H9 (cell line): ENCODE measurements around the gene WSCD2. TPM values are rescaled to one million over a fixed set of nuclear protein-coding genes. Genes with fewer than 3 reads are reported as not detected.

Source experiments
- DNase-seq: peaks from one replicate; pipeline ENCODE4 v3.0.0-alpha.2; 2017
- H2AFZ ChIP-seq: one replicate; pipeline ENCODE4 v1.6.1; 2013; ENCODE audit warnings: mild to moderate bottlenecking, low read length, control low read depth, moderate library complexity
- H2AK5ac ChIP-seq: 2 replicates; pipeline ENCODE4 v1.6.1; 2013; ENCODE audit warnings: low read length, control low read depth, mixed read lengths; ENCODE audit not compliant: insufficient read length
- H2BK120ac ChIP-seq: one replicate; pipeline ENCODE4 v1.6.1; 2013; ENCODE audit warnings: low read depth, mild to moderate bottlenecking, low read length, control low read depth, inconsistent platforms; ENCODE audit not compliant: poor library complexity, severe bottlenecking
- H2BK12ac ChIP-seq: 2 replicates; pipeline ENCODE4 v1.6.1; 2013; ENCODE audit warnings: low read length, control low read depth, mixed read lengths, low read depth; ENCODE audit not compliant: insufficient read length
- H2BK15ac ChIP-seq: 2 replicates; pipeline ENCODE4 v1.6.1; 2013; ENCODE audit warnings: low read depth, low read length, control low read depth
- H2BK20ac ChIP-seq: one replicate; pipeline ENCODE4 v1.6.1; 2013; ENCODE audit warnings: low read depth, mild to moderate bottlenecking, low read length, control low read depth, inconsistent platforms; ENCODE audit not compliant: poor library complexity, severe bottlenecking
- H2BK5ac ChIP-seq: 2 replicates; pipeline ENCODE4 v1.6.1; 2013; ENCODE audit warnings: low read length, control low read depth, mixed read lengths; ENCODE audit not compliant: insufficient read length
- H3K14ac ChIP-seq: 2 replicates; pipeline ENCODE4 v1.6.1; 2013; ENCODE audit warnings: low read length, control low read depth; ENCODE audit not compliant: insufficient read depth
- H3K18ac ChIP-seq: 2 replicates; pipeline ENCODE4 v1.6.1; 2013; ENCODE audit warnings: low read depth, mild to moderate bottlenecking, mixed read lengths, low read length, control low read depth; ENCODE audit not compliant: insufficient read length
- H3K23ac ChIP-seq: 2 replicates; pipeline ENCODE4 v1.6.1; 2013; ENCODE audit warnings: low read length, control low read depth, mixed read lengths, low read depth; ENCODE audit not compliant: insufficient read length
- H3K23me2 ChIP-seq: 2 replicates; pipeline ENCODE4 v1.6.1; 2013; ENCODE audit warnings: low read depth, mild to moderate bottlenecking, mixed read lengths, low read length, control low read depth; ENCODE audit not compliant: insufficient read length, poor library complexity, severe bottlenecking
- H3K27ac ChIP-seq: 2 replicates; pipeline ENCODE4 v1.5.1; 2013; ENCODE audit warnings: low read length, control low read depth, mixed read lengths, low read depth; ENCODE audit not compliant: insufficient read length
- H3K27me3 ChIP-seq: 2 replicates; pipeline ENCODE4 v1.6.1; 2013; ENCODE audit warnings: low read length, control low read depth, inconsistent platforms; ENCODE audit not compliant: insufficient read depth
- H3K4ac ChIP-seq: 2 replicates; pipeline ENCODE4 v1.6.1; 2013; ENCODE audit warnings: low read depth, mild to moderate bottlenecking, control low read depth, inconsistent platforms, low read length, moderate library complexity
- H3K4me1 ChIP-seq: 2 replicates; pipeline ENCODE4 v1.6.1; 2013; ENCODE audit warnings: low read length, control low read depth, inconsistent platforms; ENCODE audit not compliant: insufficient read depth
- H3K4me2 ChIP-seq: 2 replicates; pipeline ENCODE4 v1.6.1; 2013; ENCODE audit warnings: low read length, control low read depth, mixed read lengths; ENCODE audit not compliant: insufficient read length, insufficient read depth
- H3K56ac ChIP-seq: 2 replicates; pipeline ENCODE4 v1.6.1; 2013; ENCODE audit warnings: low read depth, mild to moderate bottlenecking, mixed read lengths, low read length, control low read depth; ENCODE audit not compliant: insufficient read length
- H3K79me1 ChIP-seq: 2 replicates; pipeline ENCODE4 v1.6.1; 2013; ENCODE audit warnings: low read depth, mild to moderate bottlenecking, moderate library complexity, low read length, control low read depth, inconsistent platforms; ENCODE audit not compliant: insufficient read depth, poor library complexity, severe bottlenecking
- H3K79me2 ChIP-seq: 2 replicates; pipeline ENCODE4 v1.6.1; 2013; ENCODE audit warnings: low read length, control low read depth, inconsistent platforms; ENCODE audit not compliant: insufficient read depth
- H3K9ac ChIP-seq: 2 replicates; pipeline ENCODE4 v1.6.1; 2013; ENCODE audit warnings: low read length, control low read depth, mixed read lengths; ENCODE audit not compliant: insufficient read length; ENCODE audit errors: extremely low read depth
- H3K9me3 ChIP-seq: one replicate; pipeline ENCODE4 v1.6.1; 2013; ENCODE audit warnings: low read depth, low read length, inconsistent platforms; ENCODE audit not compliant: control insufficient read depth
- H3T11ph ChIP-seq: one replicate; pipeline ENCODE4 v1.6.1; 2013; ENCODE audit warnings: mild to moderate bottlenecking, low read length, control low read depth, inconsistent platforms
- H4K20me1 ChIP-seq: one replicate; pipeline ENCODE4 v1.6.1; 2013; ENCODE audit not compliant: control insufficient read depth, insufficient read length, insufficient read depth
- H4K5ac ChIP-seq: 2 replicates; pipeline ENCODE4 v1.6.1; 2013; ENCODE audit warnings: low read depth, mild to moderate bottlenecking, mixed read lengths, low read length, control low read depth; ENCODE audit not compliant: insufficient read length
- H4K8ac ChIP-seq: replicated peaks from 2 replicates; pipeline ENCODE4 v1.6.1; 2013; ENCODE audit warnings: low read length, control low read depth, mixed read lengths, low read depth; ENCODE audit not compliant: insufficient read length
- H4K91ac ChIP-seq: 2 replicates; pipeline ENCODE4 v1.6.1; 2013; ENCODE audit warnings: low read depth, mild to moderate bottlenecking, moderate library complexity, mixed read lengths, low read length, control low read depth; ENCODE audit not compliant: insufficient read length
- H3K27ac Mint-ChIP-seq, 3 experiments: 2 replicates in 2 of 3; 3 replicates in 1 of 3; pipeline ENCODE4 v1.8.0; 2020 to 2021; ENCODE audit warnings: mixed read lengths in 3 of 3, mild to moderate bottlenecking in 1 of 3, moderate library complexity in 1 of 3
- H3K27me3 Mint-ChIP-seq: 2 replicates; pipeline ENCODE4 v1.8.0; 2021; ENCODE audit warnings: low read depth, mild to moderate bottlenecking, moderate library complexity, mixed read lengths
- H3K36me3 Mint-ChIP-seq, 3 experiments: 2 replicates in 2 of 3; 3 replicates in 1 of 3; pipeline ENCODE4 v1.8.0; 2020 to 2021; ENCODE audit warnings: low read depth in 3 of 3, mixed read lengths in 3 of 3; ENCODE audit not compliant: insufficient read depth in 1 of 3
- H3K4me1 Mint-ChIP-seq, 2 experiments: 2 replicates each; pipeline ENCODE4 v1.8.0; 2020; ENCODE audit warnings: mixed read lengths in 2 of 2
- H3K4me3 Mint-ChIP-seq, 2 experiments: 2 replicates in 1 of 2; 3 replicates in 1 of 2; pipeline ENCODE4 v1.8.0; 2020 to 2021; ENCODE audit warnings: mild to moderate bottlenecking in 2 of 2, mixed read lengths in 2 of 2, moderate library complexity in 1 of 2
- H3K9me3 Mint-ChIP-seq, 2 experiments: 2 replicates in 1 of 2; 3 replicates in 1 of 2; pipeline ENCODE4 v1.8.0; 2020; ENCODE audit warnings: mild to moderate bottlenecking in 2 of 2, mixed read lengths in 2 of 2, moderate library complexity in 1 of 2
- CTCF ChIP-seq: fragments of 200-600 bp; sonication (generic); conservative IDR thresholded peaks from 3 replicates; pipeline ENCODE4 v1.8.0; 2021; ENCODE audit warnings: antibody characterized with exemption, mild to moderate bottlenecking
- WGBS: extraction: QIAGEN DNeasy Blood & Tissue Kit; methylation state at CpG from one replicate; pipeline ENCODE4 v1.1.7; 2013; ENCODE audit warnings: missing lambda C conversion rate, low lambda C conversion rate, mixed read lengths; ENCODE audit not compliant: insufficient read length; ENCODE audit errors: extremely low coverage; 5-methylcytosine and 5-hydroxymethylcytosine counted together
- total RNA-seq: library from RNA; stranded (reverse); gene quantifications from 2 replicates; pipeline ENCODE4 v1.2.1, GENCODE V29; 2021

The WSCD2 gene
- total RNA-seq, 1 experiment from 2014 or later: 0.92 TPM

GRCh38 chr12:108123402-108123801, 5.7 kb upstream of the WSCD2 start:
- no peak overlapping the region for H2AFZ ChIP-seq
- no peaks in the 10 kb centered on the region for H3K23me2 ChIP-seq
- Mint-ChIP-seq H3K36me3 (no peaks in the 10 kb centered on the region; a peak in 1 of 7 replicates), H3K27me3 (peaks cover 20% of the 10 kb centered on the region), H3K4me1 (peaks cover 9 to 10% of the 10 kb centered on the region in 2 experiments), H3K9me3 (peaks cover 2 to 4% of the 10 kb centered on the region in 2 experiments; a peak in 3 of 5 replicates), H3K4me3 (no peak overlapping the region), H3K27ac (no peak overlapping the region)
- TF ChIP-seq CTCF: no peak
- no peak overlapping the region for H2BK12ac ChIP-seq
- no peak overlapping the region for H4K91ac ChIP-seq
- H2BK20ac ChIP-seq: no peak overlapping the region
- H3K79me1 ChIP-seq: no peaks in the 10 kb centered on the region
- H3K56ac ChIP-seq: no peak overlapping the region
- H3K4me1 ChIP-seq: no peaks in the 10 kb centered on the region
- WGBS: no CpG with 5 or more reads among the region's 6 CpGs
- H3K79me2 ChIP-seq: no peaks in the 10 kb centered on the region
- no peak overlapping the region for H3K4ac ChIP-seq
- H3K4me2 ChIP-seq: no peak overlapping the region
- no peak overlapping the region for H4K5ac ChIP-seq
- no peaks in the 10 kb centered on the region for H3K27me3 ChIP-seq
- no peak overlapping the region for H4K8ac ChIP-seq
- H4K20me1 ChIP-seq: no peaks in the 10 kb centered on the region
- no peak overlapping the region for H3K18ac ChIP-seq
- H2BK120ac ChIP-seq: no peak overlapping the region
- H2AK5ac ChIP-seq: no peak overlapping the region
- no peak overlapping the region for H2BK15ac ChIP-seq
- H3K9ac ChIP-seq: no peak overlapping the region
- no peaks in the 10 kb centered on the region for H3K9me3 ChIP-seq
- no peak overlapping the region for H2BK5ac ChIP-seq
- H3K23ac ChIP-seq: no peak overlapping the region
- DNase-seq: no peak
- no peak overlapping the region for H3T11ph ChIP-seq
- no peak overlapping the region for H3K14ac ChIP-seq
- no peak overlapping the region for H3K27ac ChIP-seq
